AG08395 (cell line): ENCODE data around the gene HLA-DQB2.
"Not testable (repeated sequence)": the region's sequence is repeated elsewhere in the genome, so short reads cannot be mapped to it uniquely, and the experiment has no call there.

Experiments used
- DNase-seq: peaks from one replicate; pipeline ENCODE4 v3.0.0; 2012; ENCODE audit warnings: mixed read lengths, low spot score

Gene HLA-DQB2

GRCh38 chr6:32763421-32763820 is at the start of gene HLA-DQB2:
Gene HLA-DQB2, minus strand, starts transcription at chr6:32763532. Its CDS starts 62 bp downstream, at chr6:32763470.
- no peak for DNase-seq

- DNase-seq = no peak
Measured at GRCh38 chr6:32809171-32809570, 45.8 kb upstream of the HLA-DQB2 start.

GRCh38 chr6:32807020-32807580 is 43.8 kb upstream of the HLA-DQB2 start:
- no peak for DNase-seq

GRCh38 chr6:32805404-32805803 is 42.1 kb upstream of the HLA-DQB2 start:
- not testable (repeated sequence) for DNase-seq

- no peak for DNase-seq
Measured at GRCh38 chr6:32803416-32803815, 40.1 kb upstream of the HLA-DQB2 start.

- no peak for DNase-seq
Measured at GRCh38 chr6:32799740-32800139, 36.4 kb upstream of the HLA-DQB2 start.

GRCh38 chr6:32799168-32799567 is 35.8 kb upstream of the HLA-DQB2 start:
- no peak for DNase-seq

GRCh38 chr6:32796848-32797776 is 33.8 kb upstream of the HLA-DQB2 start:
- peak; percentile 65 for DNase-seq

- DNase-seq = no peak
Measured at GRCh38 chr6:32794510-32794909, 31.2 kb upstream of the HLA-DQB2 start.

GRCh38 chr6:32792901-32793435 is 29.6 kb upstream of the HLA-DQB2 start:
- no peak for DNase-seq

GRCh38 chr6:32790306-32790705 is 27.0 kb upstream of the HLA-DQB2 start:
- no peak for DNase-seq

GRCh38 chr6:32785781-32786533 is 22.6 kb upstream of the HLA-DQB2 start:
- peak; percentile 61 for DNase-seq

GRCh38 chr6:32782923-32783322 is 19.6 kb upstream of the HLA-DQB2 start:
- DNase-seq = not testable (repeated sequence)

- no peak for DNase-seq
Measured at GRCh38 chr6:32779036-32779435, 15.7 kb upstream of the HLA-DQB2 start.

GRCh38 chr6:32775071-32775470 is 11.7 kb upstream of the HLA-DQB2 start:
- no peak for DNase-seq

GRCh38 chr6:32774426-32774825 is 11.1 kb upstream of the HLA-DQB2 start:
- no peak for DNase-seq

GRCh38 chr6:32772656-32773055 is 9.3 kb upstream of the HLA-DQB2 start:
- DNase-seq = no peak

- no peak for DNase-seq
Measured at GRCh38 chr6:32764048-32764447, 716 bp upstream of the HLA-DQB2 start.

- no peak for DNase-seq
Measured at GRCh38 chr6:32761548-32761947, 1.8 kb downstream of the HLA-DQB2 start.

- no peak for DNase-seq
Measured at GRCh38 chr6:32761072-32761471, 2.3 kb downstream of the HLA-DQB2 start.

- no peak for DNase-seq
Measured at GRCh38 chr6:32759669-32760068, 3.7 kb downstream of the HLA-DQB2 start.

- no peak for DNase-seq
Measured at GRCh38 chr6:32752580-32752979, 10.8 kb downstream of the HLA-DQB2 start.
